GM13976 (cell line): ENCODE data around the gene SUPT6H.

Source experiments
- DNase-seq: peaks from one replicate; pipeline ENCODE4 v3.0.0; 2012; ENCODE audit warnings: low spot score
- CTCF ChIP-seq: IDR thresholded peaks from 2 replicates; pipeline ENCODE4 v1.5.1; 2012; ENCODE audit warnings: borderline replicate concordance, mild to moderate bottlenecking; ENCODE audit not compliant: insufficient read depth; ENCODE audit errors: extremely low read depth, missing control alignments, control extremely low read depth
- in situ Hi-C: fragments of 300-500 bp; cut with MboI; formaldehyde crosslinking; loops from one replicate; pipeline ENCODE4 v1.12.0; 2022; ENCODE audit warnings: low sequenced_read_pairs, mixed read lengths, inconsistent platforms; ENCODE audit not compliant: unreplicated experiment

The SUPT6H gene

DNA sequence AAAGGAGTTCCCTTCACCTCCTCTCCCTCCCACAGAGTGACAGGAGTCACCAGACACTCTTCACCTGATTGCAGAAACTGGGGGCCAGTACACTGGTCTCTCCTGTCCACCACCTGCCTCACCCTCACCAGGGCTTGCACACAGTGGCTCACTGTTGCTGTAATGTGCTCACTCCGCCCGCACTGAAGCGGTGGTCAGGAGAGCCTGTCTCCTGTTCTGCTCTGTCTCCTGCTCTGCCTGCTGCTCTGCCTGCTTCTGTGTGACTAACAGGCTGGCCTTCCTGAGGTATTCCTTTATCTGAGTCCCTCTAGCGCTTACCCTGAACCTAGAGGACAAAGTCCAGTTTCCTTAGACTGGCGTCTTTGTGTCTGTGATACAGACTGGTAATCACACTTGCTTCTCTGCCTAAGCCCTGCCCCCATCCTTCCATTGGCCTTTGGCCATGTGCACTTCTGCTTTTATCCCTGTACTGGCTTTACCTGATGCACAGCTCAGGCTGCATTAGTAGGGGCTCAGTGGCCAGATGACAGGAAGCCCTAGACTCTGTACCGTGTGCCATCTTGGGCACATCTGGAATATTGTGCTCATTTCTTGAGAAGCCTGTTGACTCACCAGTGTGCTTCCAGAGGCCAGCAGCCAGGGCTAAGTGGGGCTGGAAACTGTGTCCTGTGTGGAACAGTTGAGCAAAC lies 36.4 kb downstream of the SUPT6H start:
- in situ Hi-C loops: no loop called here
- no peak for DNase-seq
- TF ChIP-seq CTCF: no peak

GRCh38 chr17:28700278-28700677 lies 38.3 kb downstream of the SUPT6H start:
- in situ Hi-C loops: no loop called here
- no peak for TF ChIP-seq CTCF
- no peak for DNase-seq

DNA sequence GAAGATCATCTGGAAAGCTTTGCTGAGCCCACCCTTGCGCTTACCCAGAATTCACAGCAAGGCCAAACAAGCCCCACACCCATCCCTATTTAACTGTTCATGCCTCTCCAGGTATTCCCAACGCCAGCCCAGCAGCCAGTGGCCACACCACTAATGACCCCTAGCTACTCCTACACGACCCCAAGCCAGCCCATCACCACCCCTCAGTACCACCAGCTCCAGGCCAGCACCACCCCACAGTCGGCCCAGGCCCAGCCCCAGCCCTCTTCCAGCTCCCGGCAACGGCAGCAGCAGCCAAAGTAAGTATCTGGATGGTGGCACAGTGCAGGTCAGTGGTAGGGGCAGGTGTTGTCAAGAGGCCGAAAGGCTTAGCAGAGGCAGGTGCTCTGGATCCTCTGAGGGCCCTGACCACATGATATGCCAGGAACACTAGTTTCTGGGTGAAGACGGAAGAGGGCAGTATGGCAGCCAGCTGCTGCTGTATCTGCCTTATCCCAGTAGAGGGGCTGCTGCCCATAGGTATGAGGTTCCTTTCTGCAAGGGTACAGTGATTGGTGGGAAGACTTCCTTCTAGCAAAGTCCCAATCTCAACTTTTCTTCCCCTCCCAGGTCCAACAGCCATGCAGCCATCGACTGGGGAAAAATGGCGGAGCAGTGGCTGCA lies 39.0 kb downstream of the SUPT6H start:
- TF ChIP-seq CTCF: no peak
- DNase-seq: no peak
- in situ Hi-C loops: no loop called here

DNA sequence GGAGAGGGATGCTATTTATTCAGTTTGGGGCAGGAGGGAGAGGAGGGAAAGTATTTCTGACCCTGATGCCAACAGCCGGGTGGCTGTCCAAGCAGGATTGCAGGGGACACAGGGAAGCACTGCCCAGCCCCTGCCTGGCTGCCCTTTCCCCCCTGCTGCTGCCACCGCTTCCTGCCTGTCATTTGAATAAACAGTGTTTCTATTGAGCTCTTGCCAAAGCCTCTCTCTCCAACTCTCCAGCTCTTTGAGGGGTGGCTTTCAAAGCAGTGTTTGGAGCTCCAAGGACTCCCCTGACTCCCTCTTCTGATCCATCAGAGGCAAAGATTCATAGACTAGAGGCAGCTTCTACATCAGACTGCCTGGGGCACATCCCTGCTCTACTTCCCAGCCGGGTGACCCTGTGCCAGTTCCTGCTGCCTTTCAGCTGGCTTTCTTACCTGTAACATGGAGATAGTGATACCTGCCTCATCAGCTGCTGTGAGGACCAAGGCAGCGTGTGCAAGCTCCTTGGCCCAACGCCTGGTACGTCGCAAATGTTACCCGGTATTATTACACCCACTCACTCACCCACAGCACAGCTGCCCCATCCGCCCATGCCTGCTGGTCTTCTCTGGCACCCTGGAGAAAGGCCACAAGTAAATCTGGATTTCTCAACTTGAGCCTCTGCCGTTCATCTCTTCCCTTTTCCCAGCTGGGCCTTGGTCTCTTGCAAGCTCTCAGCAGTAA lies 40.2 kb downstream of the SUPT6H start:
- TF ChIP-seq CTCF: no peak
- DNase-seq: no peak
- in situ Hi-C loops: no loop called here

GRCh38 chr17:28702752-28703150 lies 40.7 kb downstream of the SUPT6H start:
- DNase-seq: no peak
- no peak for TF ChIP-seq CTCF
- in situ Hi-C loops: no loop called here

GRCh38 chr17:28703552-28704218 lies 41.7 kb downstream of the SUPT6H start:
- no peak for TF ChIP-seq CTCF
- in situ Hi-C loops: no loop called here

More at GRCh38 chr17:28703552-28704218, 41.7 kb downstream of the SUPT6H start:
- DNase-seq: no peak
